ENCODE data around the gene EXOC3.

DNA sequence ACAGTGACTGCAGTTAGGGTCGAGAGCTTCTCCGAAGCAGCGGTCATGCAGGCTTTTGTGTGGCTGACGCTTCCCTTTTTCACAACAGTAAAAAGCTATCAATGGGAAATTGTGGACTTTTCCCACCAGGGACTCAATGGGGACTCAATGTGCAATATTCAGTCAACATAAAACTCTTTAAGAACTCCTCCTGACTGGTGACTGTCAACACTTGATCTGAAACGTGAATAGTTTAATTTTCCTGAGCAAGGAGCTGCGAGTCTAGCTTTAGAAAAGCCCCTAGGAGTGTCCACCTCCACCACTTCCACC, 28.7 kb downstream of the EXOC3 start:
- TF ChIP-seq, protein P1, sequence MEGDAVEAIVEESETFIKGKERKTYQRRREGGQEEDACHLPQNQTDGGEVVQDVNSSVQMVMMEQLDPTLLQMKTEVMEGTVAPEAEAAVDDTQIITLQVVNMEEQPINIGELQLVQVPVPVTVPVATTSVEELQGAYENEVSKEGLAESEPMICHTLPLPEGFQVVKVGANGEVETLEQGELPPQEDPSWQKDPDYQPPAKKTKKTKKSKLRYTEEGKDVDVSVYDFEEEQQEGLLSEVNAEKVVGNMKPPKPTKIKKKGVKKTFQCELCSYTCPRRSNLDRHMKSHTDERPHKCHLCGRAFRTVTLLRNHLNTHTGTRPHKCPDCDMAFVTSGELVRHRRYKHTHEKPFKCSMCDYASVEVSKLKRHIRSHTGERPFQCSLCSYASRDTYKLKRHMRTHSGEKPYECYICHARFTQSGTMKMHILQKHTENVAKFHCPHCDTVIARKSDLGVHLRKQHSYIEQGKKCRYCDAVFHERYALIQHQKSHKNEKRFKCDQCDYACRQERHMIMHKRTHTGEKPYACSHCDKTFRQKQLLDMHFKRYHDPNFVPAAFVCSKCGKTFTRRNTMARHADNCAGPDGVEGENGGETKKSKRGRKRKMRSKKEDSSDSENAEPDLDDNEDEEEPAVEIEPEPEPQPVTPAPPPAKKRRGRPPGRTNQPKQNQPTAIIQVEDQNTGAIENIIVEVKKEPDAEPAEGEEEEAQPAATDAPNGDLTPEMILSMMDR (IDR thresholded peaks at IDR 0.05; ENCODE audit: low read depth, low read length) = no peak
- no peak for TF ChIP-seq EZH2phosphoT487 (IDR thresholded peaks at IDR 0.05; ENCODE audit: low read depth)
